ENCODE measurements around the gene TOMM34. TPM values are rescaled to one million over a fixed set of nuclear protein-coding genes. Genes with fewer than 3 reads are reported as not detected.

Gene TOMM34, protein sequence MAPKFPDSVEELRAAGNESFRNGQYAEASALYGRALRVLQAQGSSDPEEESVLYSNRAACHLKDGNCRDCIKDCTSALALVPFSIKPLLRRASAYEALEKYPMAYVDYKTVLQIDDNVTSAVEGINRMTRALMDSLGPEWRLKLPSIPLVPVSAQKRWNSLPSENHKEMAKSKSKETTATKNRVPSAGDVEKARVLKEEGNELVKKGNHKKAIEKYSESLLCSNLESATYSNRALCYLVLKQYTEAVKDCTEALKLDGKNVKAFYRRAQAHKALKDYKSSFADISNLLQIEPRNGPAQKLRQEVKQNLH
- total RNA-seq = 23.7 and 24.0 TPM in 2 replicates
- long read RNA-seq, transcript TOMM34-201 (7 exons, 2,062 nt) = major isoform, 189 of 219 reads
- long read RNA-seq, partial matches to known transcripts = 5 of 219 reads
- long read RNA-seq, other reads (novel, unspliced or antisense) = 25 of 219 reads

GRCh38 chr20:44960103-44960852, at the start of gene TOMM34:
TSS of gene TOMM34 (minus strand) at chr20:44960397. CDS start at chr20:44960333, 64 bp downstream.
- Mint-ChIP-seq H3K27me3 (ENCODE audit: unreplicated experiment) (no peaks in the 10 kb centered on the region), H3K27ac (ENCODE audit: unreplicated experiment) (peak within 1 kb of the TSS; percentile 90), H3K4me3 (ENCODE audit: unreplicated experiment) (peak within 1 kb of the TSS; percentile 93), H3K36me3 (ENCODE audit: unreplicated experiment) (peaks cover 9% of the 10 kb centered on the region), H3K9me3 (ENCODE audit: unreplicated experiment) (no peaks in the 10 kb centered on the region), H3K4me1 (ENCODE audit: unreplicated experiment) (peaks cover 26% of the 10 kb centered on the region)
- no peak for TF ChIP-seq CTCF (IDR thresholded peaks at IDR 0.05)
- peak; percentile 94 for DNase-seq (ENCODE audit: extremely low spot score, unreplicated experiment)

- Mint-ChIP-seq H3K27me3 (ENCODE audit: unreplicated experiment) (no peaks in the 10 kb centered on the region), H3K4me1 (ENCODE audit: unreplicated experiment) (peaks cover 20% of the 10 kb centered on the region), H3K36me3 (ENCODE audit: unreplicated experiment) (peaks cover 21% of the 10 kb centered on the region), H3K4me3 (ENCODE audit: unreplicated experiment) (no peak overlapping the region), H3K27ac (ENCODE audit: unreplicated experiment) (no peak overlapping the region), H3K9me3 (ENCODE audit: unreplicated experiment) (no peaks in the 10 kb centered on the region)
- TF ChIP-seq CTCF (IDR thresholded peaks at IDR 0.05) = no peak
- no peak for DNase-seq (ENCODE audit: extremely low spot score, unreplicated experiment)
Observed at GRCh38 chr20:45008521-45009049, 48.4 kb upstream of the TOMM34 start.

DNA sequence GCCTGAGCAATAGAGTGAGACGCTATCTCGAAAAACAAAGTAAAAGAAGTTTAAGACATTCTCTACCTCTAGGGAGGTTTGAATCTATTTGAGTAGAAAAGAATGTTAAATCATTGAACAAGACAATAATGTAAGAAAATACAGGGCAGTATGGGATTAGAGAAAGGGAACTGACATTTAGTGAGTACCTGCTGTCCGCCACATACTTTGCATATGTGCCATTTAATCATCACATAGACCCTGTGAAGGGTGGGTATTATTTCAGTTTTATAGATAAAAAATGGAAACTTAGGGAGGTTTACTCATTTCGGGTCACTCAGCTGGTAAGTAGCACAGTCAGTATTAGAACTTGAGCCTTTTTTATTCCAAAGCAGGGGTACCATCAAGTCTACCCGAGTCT, 37.5 kb upstream of the TOMM34 start:
- no peak overlapping the region for H3K4me3 Mint-ChIP-seq (ENCODE audit: unreplicated experiment)
- peaks cover 43% of the 10 kb centered on the region for H3K36me3 Mint-ChIP-seq (ENCODE audit: unreplicated experiment)
- no peaks in the 10 kb centered on the region for H3K9me3 Mint-ChIP-seq (ENCODE audit: unreplicated experiment)
- no peaks in the 10 kb centered on the region for H3K27me3 Mint-ChIP-seq (ENCODE audit: unreplicated experiment)
- H3K27ac Mint-ChIP-seq (ENCODE audit: unreplicated experiment) = no peak overlapping the region
- peaks cover 8% of the 10 kb centered on the region for H3K4me1 Mint-ChIP-seq (ENCODE audit: unreplicated experiment)
- no peak for TF ChIP-seq CTCF (IDR thresholded peaks at IDR 0.05)
- DNase-seq (ENCODE audit: extremely low spot score, unreplicated experiment) = no peak

DNA sequence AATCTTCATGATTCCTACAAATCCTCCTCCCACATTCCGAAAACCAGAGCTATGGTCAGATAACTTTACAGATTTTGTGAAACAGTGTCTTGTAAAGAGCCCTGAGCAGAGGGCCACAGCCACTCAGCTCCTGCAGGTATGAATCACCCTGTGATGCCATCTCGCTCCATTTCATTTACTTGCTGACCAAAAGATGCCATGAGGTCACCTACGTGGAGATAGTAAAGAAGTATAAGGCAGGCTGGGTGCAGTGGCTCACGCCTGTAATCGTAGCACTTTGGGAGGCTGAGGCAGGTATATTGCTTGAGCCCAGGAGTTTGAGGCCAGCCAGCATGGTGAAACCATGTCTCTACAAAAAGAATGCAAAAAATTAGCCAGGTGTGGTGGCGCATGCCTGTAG, 37.0 kb upstream of the TOMM34 start:
- DNase-seq (ENCODE audit: extremely low spot score, unreplicated experiment) = no peak
- no peaks in the 10 kb centered on the region for H3K27me3 Mint-ChIP-seq (ENCODE audit: unreplicated experiment)
- no peak overlapping the region for H3K4me3 Mint-ChIP-seq (ENCODE audit: unreplicated experiment)
- H3K4me1 Mint-ChIP-seq (ENCODE audit: unreplicated experiment) = peaks cover 8% of the 10 kb centered on the region
- TF ChIP-seq CTCF (IDR thresholded peaks at IDR 0.05) = no peak
- H3K36me3 Mint-ChIP-seq (ENCODE audit: unreplicated experiment) = peaks cover 43% of the 10 kb centered on the region
- H3K27ac Mint-ChIP-seq (ENCODE audit: unreplicated experiment) = no peak overlapping the region
- no peaks in the 10 kb centered on the region for H3K9me3 Mint-ChIP-seq (ENCODE audit: unreplicated experiment)

GRCh38 chr20:44993343-44993742, 33.1 kb upstream of the TOMM34 start:
- no peak for TF ChIP-seq CTCF (IDR thresholded peaks at IDR 0.05)
- Mint-ChIP-seq H3K4me1 (ENCODE audit: unreplicated experiment) (peaks cover 22% of the 10 kb centered on the region), H3K27me3 (ENCODE audit: unreplicated experiment) (no peaks in the 10 kb centered on the region), H3K27ac (ENCODE audit: unreplicated experiment) (peak overlapping the region; percentile 48), H3K36me3 (ENCODE audit: unreplicated experiment) (peaks cover 40% of the 10 kb centered on the region), H3K9me3 (ENCODE audit: unreplicated experiment) (no peaks in the 10 kb centered on the region), H3K4me3 (ENCODE audit: unreplicated experiment) (no peak overlapping the region)
- DNase-seq (ENCODE audit: extremely low spot score, unreplicated experiment) = no peak

Data from osteocyte (in vitro differentiated cells).